ENCODE results near the gene COL6A1.

COL6A1 gene

DNA sequence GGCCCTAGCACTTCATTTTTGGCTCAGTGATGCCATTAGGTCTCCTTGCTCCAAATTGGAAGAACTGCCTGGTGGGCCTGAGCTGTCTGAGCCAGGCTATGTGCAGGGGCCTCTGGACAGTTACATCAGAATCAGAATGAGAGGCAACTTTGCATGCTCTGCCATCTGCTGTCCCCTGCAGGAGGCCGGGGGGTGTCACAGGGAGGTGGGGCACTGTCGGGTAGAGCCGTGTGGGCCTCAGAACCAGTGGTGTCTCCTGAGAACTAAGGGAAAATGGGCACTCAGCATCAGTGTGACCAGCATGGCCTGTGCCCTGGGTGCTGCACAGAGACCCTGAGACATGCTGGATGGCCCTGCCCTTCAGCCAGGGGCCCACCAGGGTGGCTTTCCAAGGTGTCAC is 47.0 kb upstream of the COL6A1 start:
- no peak for TF ChIP-seq CTCF (IDR thresholded peaks at IDR 0.05; ENCODE audit: low read length)
- TF ChIP-seq EZH2 (IDR thresholded peaks at IDR 0.05; ENCODE audit: borderline replicate concordance, low read length) = no peak
- Histone ChIP-seq H2AFZ (ENCODE audit: low read length) (no peak overlapping the region), H3K4me2 (ENCODE audit: low read length) (no peak overlapping the region), H3K4me3 (ENCODE audit: low read depth, low read length, poor library complexity, severe bottlenecking) (no peak overlapping the region), H3K9ac (ENCODE audit: low read length) (no peak overlapping the region), H3K27ac (ENCODE audit: low read depth, low read length, poor library complexity, severe bottlenecking) (no peak overlapping the region), H3K27me3 (ENCODE audit: insufficient read depth, low read length) (no peaks in the 10 kb centered on the region), H3K79me2 (ENCODE audit: insufficient read depth, low read length) (no peaks in the 10 kb centered on the region), H3K9me3 (ENCODE audit: low read length) (no peaks in the 10 kb centered on the region), H3F3A (ENCODE audit: insufficient read depth, low read length) (no peaks in the 10 kb centered on the region), H3K36me3 (ENCODE audit: insufficient read depth, low read length) (no peaks in the 10 kb centered on the region), H3K4me1 (ENCODE audit: insufficient read depth, low read length, severe bottlenecking) (no peaks in the 10 kb centered on the region), H4K20me1 (ENCODE audit: insufficient read depth, low read length) (no peaks in the 10 kb centered on the region), H3K9me2 (ENCODE audit: low read depth, low read length) (no peaks in the 10 kb centered on the region)

- Histone ChIP-seq H3K9ac (ENCODE audit: low read length) (no peak overlapping the region), H3K4me2 (ENCODE audit: low read length) (no peak overlapping the region), H3K27ac (ENCODE audit: low read depth, low read length, poor library complexity, severe bottlenecking) (no peak overlapping the region), H3K79me2 (ENCODE audit: insufficient read depth, low read length) (no peaks in the 10 kb centered on the region), H3F3A (ENCODE audit: insufficient read depth, low read length) (no peaks in the 10 kb centered on the region), H4K20me1 (ENCODE audit: insufficient read depth, low read length) (no peaks in the 10 kb centered on the region), H3K27me3 (ENCODE audit: insufficient read depth, low read length) (no peaks in the 10 kb centered on the region), H3K36me3 (ENCODE audit: insufficient read depth, low read length) (no peaks in the 10 kb centered on the region), H3K4me3 (ENCODE audit: low read depth, low read length, poor library complexity, severe bottlenecking) (no peak overlapping the region), H2AFZ (ENCODE audit: low read length) (no peak overlapping the region), H3K4me1 (ENCODE audit: insufficient read depth, low read length, severe bottlenecking) (no peaks in the 10 kb centered on the region), H3K9me2 (ENCODE audit: low read depth, low read length) (no peaks in the 10 kb centered on the region), H3K9me3 (ENCODE audit: low read length) (no peaks in the 10 kb centered on the region)
- TF ChIP-seq CTCF (IDR thresholded peaks at IDR 0.05; ENCODE audit: low read length) (no peak), EZH2 (IDR thresholded peaks at IDR 0.05; ENCODE audit: borderline replicate concordance, low read length) (no peak)
Observed at GRCh38 chr21:45935628-45936027, 45.9 kb upstream of the COL6A1 start.

- H3K4me3 ChIP-seq (ENCODE audit: low read depth, low read length, poor library complexity, severe bottlenecking) = no peak overlapping the region
- no peaks in the 10 kb centered on the region for H3K4me1 ChIP-seq (ENCODE audit: insufficient read depth, low read length, severe bottlenecking)
- H3K9ac ChIP-seq (ENCODE audit: low read length) = no peak overlapping the region
- no peaks in the 10 kb centered on the region for H4K20me1 ChIP-seq (ENCODE audit: insufficient read depth, low read length)
- no peaks in the 10 kb centered on the region for H3K9me2 ChIP-seq (ENCODE audit: low read depth, low read length)
- no peaks in the 10 kb centered on the region for H3K36me3 ChIP-seq (ENCODE audit: insufficient read depth, low read length)
- H3K9me3 ChIP-seq (ENCODE audit: low read length) = no peaks in the 10 kb centered on the region
- no peak overlapping the region for H3K4me2 ChIP-seq (ENCODE audit: low read length)
- no peaks in the 10 kb centered on the region for H3K79me2 ChIP-seq (ENCODE audit: insufficient read depth, low read length)
- H3K27ac ChIP-seq (ENCODE audit: low read depth, low read length, poor library complexity, severe bottlenecking) = no peak overlapping the region
- no peaks in the 10 kb centered on the region for H3F3A ChIP-seq (ENCODE audit: insufficient read depth, low read length)
- H2AFZ ChIP-seq (ENCODE audit: low read length) = no peak overlapping the region
- H3K27me3 ChIP-seq (ENCODE audit: insufficient read depth, low read length) = no peaks in the 10 kb centered on the region
- TF ChIP-seq EZH2 (IDR thresholded peaks at IDR 0.05; ENCODE audit: borderline replicate concordance, low read length) = no peak
- no peak for TF ChIP-seq CTCF (IDR thresholded peaks at IDR 0.05; ENCODE audit: low read length)
Observed at GRCh38 chr21:45937721-45938452, 43.7 kb upstream of the COL6A1 start.
